ENCODE results near the gene RNF183. TPM values are rescaled to one million over a fixed set of nuclear protein-coding genes. Genes with fewer than 3 reads are reported as not detected.
"Not testable (repeated sequence)": the region's sequence is repeated elsewhere in the genome, so short reads cannot be mapped to it uniquely, and the experiment has no call there.

The RNF183 gene
- total RNA-seq, 1 donor from 2014 or later, result not detected

- peak; percentile 26 for DNase-seq (ENCODE audit: low read depth, low spot score)
Observed at GRCh38 chr9:113274474-113275156, 28.6 kb downstream of the RNF183 start.

DNA sequence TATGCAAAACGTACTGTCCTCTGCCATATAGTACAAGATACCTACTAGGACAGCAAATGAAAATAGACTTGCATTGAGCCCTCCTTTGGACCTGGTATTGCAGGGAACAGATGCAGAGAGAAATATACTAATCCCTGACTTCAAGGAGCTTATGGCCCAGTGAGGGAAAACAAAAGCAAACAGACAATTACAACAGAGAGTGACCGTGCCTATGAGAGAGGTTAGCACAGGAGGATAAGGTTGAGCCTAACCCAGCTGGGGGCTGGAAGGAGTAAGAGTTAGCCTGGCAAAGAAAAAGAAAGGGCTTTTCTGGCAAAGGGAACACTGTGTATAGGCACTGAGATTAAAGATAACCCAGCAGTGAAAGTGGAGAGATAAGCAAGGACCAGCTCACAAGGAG lies 33.3 kb downstream of the RNF183 start:
- no peak for DNase-seq (ENCODE audit: low read depth, low spot score)

DNA sequence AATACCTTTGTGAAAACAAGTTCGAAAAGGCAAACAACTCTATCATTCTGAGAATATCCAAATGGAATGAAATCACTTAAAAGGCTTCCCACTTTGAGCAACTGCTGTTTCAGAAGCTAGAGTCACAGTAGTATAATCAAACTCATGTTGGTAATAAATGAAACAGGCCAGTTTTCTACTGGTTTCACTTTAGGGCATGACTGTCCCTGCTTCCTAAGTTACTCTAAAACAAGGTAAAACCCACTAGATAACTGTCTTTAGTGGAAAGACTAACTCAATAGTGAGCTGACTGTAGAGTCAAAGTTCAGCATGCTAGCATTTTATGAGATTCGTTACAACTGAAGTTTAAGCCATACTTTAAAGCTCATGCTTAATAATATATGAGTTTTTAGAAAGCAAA lies 33.8 kb downstream of the RNF183 start:
- DNase-seq (ENCODE audit: low read depth, low spot score), result no peak

GRCh38 chr9:113267911-113268566 lies 35.1 kb downstream of the RNF183 start:
- no peak for DNase-seq (ENCODE audit: low read depth, low spot score)

GRCh38 chr9:113266174-113266573 lies 37.0 kb downstream of the RNF183 start:
- no peak for DNase-seq (ENCODE audit: low read depth, low spot score)

DNA sequence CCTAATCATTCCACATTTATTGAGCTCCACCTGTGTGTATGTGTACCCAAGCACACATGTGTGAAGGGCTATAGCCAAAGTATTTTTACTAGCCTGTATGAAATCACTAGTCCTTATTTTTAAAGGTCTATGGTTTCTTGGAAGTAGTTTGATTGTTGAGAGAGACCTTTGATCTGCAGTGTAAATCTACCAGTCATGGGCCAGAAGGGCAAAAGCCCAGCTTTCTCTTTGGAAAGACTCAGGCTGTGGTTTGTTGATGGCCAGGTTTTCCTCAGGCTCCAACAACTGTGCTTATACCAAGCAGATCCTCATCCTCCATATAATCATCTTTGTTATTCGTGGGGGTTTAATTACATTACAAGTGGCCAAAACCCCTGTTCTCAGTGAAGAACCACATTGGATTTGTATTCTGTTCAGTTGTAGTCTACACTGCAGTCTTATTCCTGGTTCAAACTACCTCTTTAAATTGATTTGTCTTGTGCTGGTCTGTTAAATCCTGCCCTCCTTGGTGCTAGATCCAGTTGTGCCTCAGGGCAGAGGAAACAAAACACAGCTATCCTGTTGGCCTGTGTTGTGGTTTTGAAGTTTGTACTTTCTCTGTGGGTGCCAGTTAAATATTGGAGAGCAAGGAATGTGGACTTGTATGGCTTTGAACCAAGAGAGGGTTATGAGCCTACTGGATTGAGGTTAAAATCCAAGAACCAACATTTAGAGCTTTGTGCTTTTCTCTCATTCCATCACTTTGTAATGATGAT lies 41.1 kb downstream of the RNF183 start:
- no peak for DNase-seq (ENCODE audit: low read depth, low spot score)

DNA sequence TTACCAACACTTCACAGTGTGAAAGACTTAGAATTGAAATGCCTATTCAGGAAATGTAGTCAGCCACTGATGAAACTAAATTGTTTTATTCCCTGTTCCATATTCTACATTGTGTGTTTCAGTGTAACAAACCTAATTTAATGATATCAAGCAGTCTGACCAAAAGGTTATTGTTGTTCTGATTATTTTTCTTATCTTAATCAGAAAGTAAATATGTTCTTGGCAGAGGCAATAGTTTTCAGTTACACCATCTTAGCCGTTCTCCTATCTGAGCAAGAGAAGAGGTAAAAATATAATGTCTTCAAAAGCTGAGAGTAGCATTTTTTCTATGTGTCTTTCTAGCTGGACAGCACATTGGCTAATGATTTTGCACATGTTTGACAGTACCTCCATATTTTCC lies 44.9 kb downstream of the RNF183 start:
- DNase-seq (ENCODE audit: low read depth, low spot score), result no peak

GRCh38 chr9:113257863-113258262 lies 45.3 kb downstream of the RNF183 start:
- DNase-seq (ENCODE audit: low read depth, low spot score), result no peak

DNA sequence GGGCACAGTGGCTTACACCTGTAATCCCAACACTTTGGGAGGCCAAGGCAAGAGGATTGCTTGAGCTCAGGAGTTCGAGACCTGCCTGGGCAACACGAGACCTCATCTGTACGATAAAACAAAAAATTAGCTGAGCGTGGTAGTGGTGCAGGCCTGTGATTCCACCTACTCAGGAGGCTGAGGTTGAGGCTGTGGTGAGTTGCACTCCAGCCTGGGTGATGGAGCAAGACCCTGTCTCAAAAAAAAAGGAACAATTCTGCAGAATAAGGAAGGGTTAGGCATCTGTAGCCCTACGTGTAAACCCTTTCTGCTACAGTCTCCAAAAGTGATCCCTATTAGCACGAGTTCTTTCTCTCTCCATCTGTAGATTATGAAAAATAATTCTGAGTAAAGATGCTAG lies 47.7 kb downstream of the RNF183 start:
- DNase-seq (ENCODE audit: low read depth, low spot score), result no peak

GRCh38 chr9:113254991-113255390 lies 48.2 kb downstream of the RNF183 start:
- no peak for DNase-seq (ENCODE audit: low read depth, low spot score)

DNA sequence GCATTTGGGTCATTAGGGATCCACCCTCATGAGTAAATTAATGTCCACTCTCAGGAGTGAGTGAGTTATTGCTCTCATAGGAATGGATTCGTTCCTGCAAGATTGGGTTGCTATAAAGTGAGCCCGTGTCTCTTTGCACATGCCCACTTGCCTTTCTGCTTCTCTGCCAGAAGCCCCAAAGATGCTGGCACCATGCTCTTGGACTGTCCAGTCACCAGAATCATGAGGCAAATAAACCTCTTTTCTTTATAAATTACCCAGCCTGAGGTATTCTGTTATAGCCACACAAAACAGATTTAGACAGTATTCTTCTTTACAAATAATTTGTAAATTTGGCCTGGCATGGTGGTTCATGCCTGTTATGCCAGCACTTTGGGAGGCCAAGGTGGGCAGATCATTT lies 52.4 kb downstream of the RNF183 start:
- DNase-seq (ENCODE audit: low read depth, low spot score), result no peak

DNA sequence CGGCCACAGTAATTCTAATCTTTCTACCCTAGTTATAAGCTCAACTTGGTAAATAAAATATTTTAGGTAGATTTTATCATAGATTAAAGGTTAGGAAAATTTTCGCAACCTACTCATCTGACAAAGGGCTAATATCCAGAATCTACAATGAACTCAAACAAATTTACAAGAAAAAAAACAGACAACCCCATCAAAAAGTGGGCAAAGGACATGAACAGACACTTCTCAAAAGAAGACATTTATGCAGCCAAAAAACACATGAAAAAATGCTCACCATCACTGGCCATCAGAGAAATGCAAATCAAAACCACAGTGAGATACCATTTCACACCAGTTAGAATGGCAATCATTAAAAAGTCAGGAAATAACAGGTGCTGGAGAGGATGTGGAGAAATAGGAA lies 53.5 kb downstream of the RNF183 start:
- DNase-seq (ENCODE audit: low read depth, low spot score), result not testable (repeated sequence)

DNA sequence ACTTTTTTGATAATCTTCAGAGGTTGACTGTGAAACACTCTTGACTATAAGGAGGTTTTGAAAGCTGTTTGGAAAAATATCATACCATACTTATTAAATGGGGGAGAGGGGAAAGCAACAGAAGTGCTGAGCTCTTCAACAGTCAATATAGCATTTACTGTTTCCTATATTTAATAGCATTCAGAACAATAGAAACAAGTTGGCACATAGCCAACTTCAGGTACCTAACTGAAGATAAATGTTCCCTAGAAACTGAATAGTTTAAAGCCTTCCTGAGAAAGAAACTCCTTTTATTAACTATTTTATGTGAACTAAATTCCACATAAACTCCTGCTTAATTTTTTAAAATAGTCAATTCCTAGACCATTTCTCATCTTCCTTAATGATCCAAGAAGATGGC lies 55.5 kb downstream of the RNF183 start:
- DNase-seq (ENCODE audit: low read depth, low spot score), result no peak

Other genes starting within 250 kb of the RNF183 start
- gene ZFP37, start 246.7 kb downstream of the RNF183 start, total RNA-seq, result 1.7 and 2.3 TPM in 2 replicates
- 5.2 and 6.2 TPM in 2 replicates for gene SLC31A2, start 152.4 kb downstream of the RNF183 start, total RNA-seq
- gene FKBP15, start 82.1 kb downstream of the RNF183 start, total RNA-seq, result 16.6 and 23.2 TPM in 2 replicates
- 17.1 and 17.5 TPM in 2 replicates for gene SLC31A1, start 81.8 kb downstream of the RNF183 start, total RNA-seq
- 40.4 and 55.9 TPM in 2 replicates for gene CDC26, start 27.8 kb downstream of the RNF183 start, total RNA-seq
- gene PRPF4, start 27.7 kb downstream of the RNF183 start, total RNA-seq, result 33.6 and 42.8 TPM in 2 replicates
- gene WDR31, start 36.9 kb upstream of the RNF183 start, total RNA-seq, result 1.0 and 1.4 TPM in 2 replicates
- gene BSPRY, start 46.2 kb upstream of the RNF183 start, total RNA-seq, result under 0.01 TPM in 1 of 2 replicates, not detected in the other
- 5.7 and 6.1 TPM in 2 replicates for gene HDHD3, start 73.6 kb upstream of the RNF183 start, total RNA-seq
- 19.4 and 30.5 TPM in 2 replicates for gene ALAD, start 97.9 kb upstream of the RNF183 start, total RNA-seq
- 52.6 and 80.8 TPM in 2 replicates for gene POLE3, start 107.3 kb upstream of the RNF183 start, total RNA-seq
- 0.35 and 0.46 TPM in 2 replicates for gene C9orf43, start 107.4 kb upstream of the RNF183 start, total RNA-seq
- gene RGS3, start 160.4 kb upstream of the RNF183 start, total RNA-seq, result 278 and 424 TPM in 2 replicates

Data from pulmonary artery endothelial cell (primary cell).